AG09309 (cell line): ENCODE data around the gene ANKRD23.
A peak's percentile ranks its signal among the peaks of the same experiment; 100 is the strongest.

Experiments used
- DNase-seq: peaks from one replicate; pipeline ENCODE4 v3.0.0-alpha.2; 2010; ENCODE audit warnings: low read depth
- H3K4me3 ChIP-seq: 2 replicates; pipeline ENCODE4 v1.5.1; 2011; ENCODE audit warnings: mild to moderate bottlenecking, low read depth, low read length, moderate library complexity; ENCODE audit not compliant: control insufficient read depth
- TF ChIP-seq, protein P1 (sequence below): IDR thresholded peaks from 2 replicates; pipeline ENCODE4 v1.5.1; 2011; ENCODE audit warnings: mild to moderate bottlenecking, low read depth, low read length, inconsistent platforms; ENCODE audit not compliant: insufficient read depth, control insufficient read depth; ENCODE audit errors: missing control alignments

ANKRD23 gene

DNA sequence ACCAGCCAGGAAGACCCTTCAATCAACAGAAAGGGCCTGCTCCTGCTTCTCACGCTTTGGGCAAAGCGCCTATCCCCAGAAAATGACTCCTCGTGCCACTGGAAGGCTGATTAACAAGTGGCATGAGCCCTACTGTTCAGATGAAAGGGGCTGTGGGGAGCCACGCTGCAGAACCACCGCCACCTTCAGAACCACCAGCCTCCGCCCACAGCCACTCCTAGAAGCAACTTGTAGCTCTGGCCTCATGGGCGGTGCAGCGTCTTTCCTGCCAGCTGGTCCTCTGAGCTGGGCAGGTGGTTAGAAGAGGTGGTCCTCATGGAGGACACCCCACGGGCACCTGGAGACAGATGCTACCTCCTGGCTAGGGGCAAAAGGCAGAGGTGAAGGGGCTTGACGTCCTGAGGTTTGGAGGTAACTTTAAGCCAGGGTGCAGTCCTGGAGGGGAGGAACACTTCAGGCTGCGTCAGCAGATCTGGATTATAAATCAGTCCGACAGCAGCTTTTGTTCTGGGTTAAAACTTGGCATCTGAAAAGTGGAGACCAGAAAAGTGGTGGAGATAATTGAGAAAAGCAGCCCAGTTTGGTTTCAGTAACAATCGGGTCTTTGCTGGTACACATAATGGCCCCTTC lies 26.9 kb upstream of the ANKRD23 start:
- DNase-seq = no peak
- TF ChIP-seq, protein P1, sequence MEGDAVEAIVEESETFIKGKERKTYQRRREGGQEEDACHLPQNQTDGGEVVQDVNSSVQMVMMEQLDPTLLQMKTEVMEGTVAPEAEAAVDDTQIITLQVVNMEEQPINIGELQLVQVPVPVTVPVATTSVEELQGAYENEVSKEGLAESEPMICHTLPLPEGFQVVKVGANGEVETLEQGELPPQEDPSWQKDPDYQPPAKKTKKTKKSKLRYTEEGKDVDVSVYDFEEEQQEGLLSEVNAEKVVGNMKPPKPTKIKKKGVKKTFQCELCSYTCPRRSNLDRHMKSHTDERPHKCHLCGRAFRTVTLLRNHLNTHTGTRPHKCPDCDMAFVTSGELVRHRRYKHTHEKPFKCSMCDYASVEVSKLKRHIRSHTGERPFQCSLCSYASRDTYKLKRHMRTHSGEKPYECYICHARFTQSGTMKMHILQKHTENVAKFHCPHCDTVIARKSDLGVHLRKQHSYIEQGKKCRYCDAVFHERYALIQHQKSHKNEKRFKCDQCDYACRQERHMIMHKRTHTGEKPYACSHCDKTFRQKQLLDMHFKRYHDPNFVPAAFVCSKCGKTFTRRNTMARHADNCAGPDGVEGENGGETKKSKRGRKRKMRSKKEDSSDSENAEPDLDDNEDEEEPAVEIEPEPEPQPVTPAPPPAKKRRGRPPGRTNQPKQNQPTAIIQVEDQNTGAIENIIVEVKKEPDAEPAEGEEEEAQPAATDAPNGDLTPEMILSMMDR = no peak
- peak overlapping the region; percentile 99 for H3K4me3 ChIP-seq

DNA sequence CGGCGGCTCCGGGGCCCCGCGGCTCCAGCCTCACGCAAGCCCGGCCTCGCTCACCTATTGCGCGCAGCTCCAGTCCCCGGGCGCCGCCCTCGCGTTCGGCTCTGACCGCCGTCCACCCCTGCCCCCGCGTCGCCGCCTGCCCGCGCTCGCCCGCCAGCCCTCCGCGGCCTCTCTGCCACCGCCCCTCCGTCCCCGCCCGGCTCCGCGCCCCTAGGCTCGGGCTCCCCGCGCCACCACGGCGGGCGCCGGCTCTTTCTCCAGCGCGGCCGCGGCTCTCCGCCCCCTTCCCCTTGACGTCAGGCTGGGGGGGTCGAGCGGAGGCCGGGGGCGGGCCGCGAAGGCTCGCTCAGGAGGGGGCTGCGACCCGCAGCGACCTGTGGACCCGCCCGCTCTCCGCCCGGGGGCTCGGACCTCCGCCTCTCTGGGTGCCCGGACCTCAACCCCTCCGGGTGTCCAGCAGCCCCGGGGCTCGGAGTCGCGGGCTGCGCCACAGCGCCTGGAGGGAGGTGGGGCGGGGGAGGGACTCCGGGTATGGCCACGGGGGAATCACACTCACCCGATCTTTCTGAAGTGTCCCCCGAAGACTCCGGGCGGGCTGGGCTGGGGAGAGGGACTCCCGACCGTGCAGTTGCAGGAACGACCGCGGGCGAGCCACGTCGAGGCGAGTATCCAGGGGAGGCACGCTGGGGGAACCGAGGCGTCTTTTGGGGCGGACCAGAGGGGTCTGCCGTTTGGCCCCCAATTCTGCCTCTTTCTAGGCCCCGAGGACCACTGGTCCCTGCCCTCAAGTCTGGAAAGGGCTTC lies 26.2 kb upstream of the ANKRD23 start, which contains the start of gene SEMA4C:
SEMA4C (minus strand) TSS at position 259 of the 804 bp plus-strand sequence. CDS start 2,194 bp downstream, outside the sequence.
- H3K4me3 ChIP-seq = peak within 1 kb of the TSS; percentile 99
- no peak for DNase-seq
- TF ChIP-seq, protein P1 = no peak

DNA sequence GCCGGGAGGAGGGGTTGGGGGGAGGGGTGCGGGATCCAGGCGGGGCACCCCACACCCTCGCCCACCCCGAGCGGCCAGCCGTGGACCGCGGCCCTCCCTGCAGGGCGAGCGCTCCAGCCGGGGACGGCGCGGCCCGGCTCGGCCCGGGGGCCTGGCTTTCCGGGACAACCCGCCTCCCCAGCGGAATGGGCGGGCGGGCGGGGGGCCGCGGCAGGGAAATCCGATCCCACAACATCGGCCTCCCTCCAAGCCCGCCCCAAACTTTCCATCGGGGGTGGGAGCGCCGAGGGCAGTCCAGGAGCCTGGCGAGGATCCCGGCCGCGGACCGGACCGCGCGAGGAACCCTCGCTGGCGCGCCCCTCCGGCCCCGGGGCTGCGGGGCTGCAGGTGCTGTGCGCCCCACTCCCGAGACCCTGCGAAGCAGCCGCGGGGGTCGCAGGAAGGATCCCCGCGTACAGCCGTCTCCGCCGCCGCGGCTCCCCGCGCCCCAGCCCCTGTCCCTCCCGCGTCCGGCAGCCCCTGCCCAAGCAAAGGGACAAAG lies 25.5 kb upstream of the ANKRD23 start:
- TF ChIP-seq, protein P1 = no peak
- no peak for DNase-seq
- peak overlapping the region; percentile 99 for H3K4me3 ChIP-seq

DNA sequence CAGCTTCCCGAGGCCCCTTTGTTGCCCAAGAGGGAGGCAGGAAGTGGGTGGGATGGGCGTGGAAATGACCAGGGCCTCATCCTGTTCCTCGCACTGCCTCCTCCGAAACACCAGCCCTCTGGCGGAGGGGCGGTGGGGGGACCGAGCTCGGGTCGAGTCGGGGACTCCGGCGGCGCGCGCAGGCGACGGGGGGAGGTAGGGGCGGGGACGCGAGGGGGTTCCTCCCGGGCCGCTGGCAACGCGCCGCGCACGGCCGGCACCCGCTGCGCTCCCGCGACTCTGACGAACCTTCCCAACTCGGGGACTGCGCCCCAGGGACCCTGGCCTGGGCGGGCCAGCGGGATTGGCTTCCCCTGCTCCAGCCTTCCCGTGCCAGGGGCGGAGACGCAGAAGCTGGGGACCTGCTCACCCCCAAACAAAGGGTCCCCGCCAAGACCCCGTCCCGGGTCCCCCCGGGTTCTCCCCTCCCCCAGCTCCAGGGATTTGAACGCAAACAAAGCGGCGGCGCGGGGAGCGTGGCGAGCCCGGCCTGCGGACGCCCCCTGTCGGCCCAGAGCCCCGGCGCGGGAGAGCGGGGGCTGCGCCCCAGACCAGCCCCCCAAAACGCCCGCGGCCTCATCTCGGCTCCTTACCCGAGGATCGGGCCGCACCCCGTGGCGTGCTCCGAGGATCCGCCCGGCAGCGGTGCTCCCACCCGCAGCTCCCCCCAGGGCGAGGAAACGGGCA lies 24.9 kb upstream of the ANKRD23 start:
- peak; percentile 62 for DNase-seq
- H3K4me3 ChIP-seq = peak overlapping the region; percentile 99
- TF ChIP-seq, protein P1 = peak; percentile 38

DNA sequence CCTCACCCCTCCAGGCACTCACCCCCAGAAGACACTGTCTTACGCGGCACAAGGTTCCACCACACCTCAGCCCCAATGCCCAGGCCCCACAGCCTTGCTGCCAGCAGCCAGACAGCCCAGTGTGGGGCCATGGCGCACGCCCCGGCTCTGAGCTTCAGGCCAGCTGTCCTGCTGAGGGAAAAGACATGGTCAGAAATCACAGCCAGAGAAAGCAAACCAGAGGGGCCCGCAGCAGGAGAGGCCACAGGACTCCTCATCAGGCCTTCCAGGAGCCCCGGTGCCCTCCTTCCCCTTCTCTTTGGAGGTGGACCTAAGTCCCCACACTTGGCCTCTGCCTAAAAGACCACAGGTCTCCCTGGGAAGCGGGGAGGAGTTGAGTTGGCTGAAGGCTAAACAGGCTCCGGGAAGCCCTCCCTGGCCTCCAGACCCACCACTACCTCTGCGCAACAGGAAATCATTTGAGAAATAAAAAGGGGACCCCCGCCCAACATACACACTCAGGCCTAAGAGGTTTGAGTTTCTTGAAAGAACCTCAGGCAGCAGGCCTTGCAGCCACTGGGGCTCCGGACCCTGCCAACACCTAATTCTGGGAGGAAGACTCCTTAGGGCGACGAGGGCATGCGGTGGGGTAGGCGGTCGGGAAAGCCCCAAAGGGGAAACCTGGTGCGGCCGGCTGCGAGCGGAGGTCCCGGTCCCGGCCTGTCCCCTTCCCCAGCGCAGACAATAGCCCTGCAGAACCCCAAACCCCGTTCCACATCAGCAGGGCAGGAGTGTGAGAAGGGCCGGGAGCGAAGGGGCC lies 24.1 kb upstream of the ANKRD23 start:
- no peak for DNase-seq
- H3K4me3 ChIP-seq = peak overlapping the region; percentile 99
- TF ChIP-seq, protein P1 = no peak

DNA sequence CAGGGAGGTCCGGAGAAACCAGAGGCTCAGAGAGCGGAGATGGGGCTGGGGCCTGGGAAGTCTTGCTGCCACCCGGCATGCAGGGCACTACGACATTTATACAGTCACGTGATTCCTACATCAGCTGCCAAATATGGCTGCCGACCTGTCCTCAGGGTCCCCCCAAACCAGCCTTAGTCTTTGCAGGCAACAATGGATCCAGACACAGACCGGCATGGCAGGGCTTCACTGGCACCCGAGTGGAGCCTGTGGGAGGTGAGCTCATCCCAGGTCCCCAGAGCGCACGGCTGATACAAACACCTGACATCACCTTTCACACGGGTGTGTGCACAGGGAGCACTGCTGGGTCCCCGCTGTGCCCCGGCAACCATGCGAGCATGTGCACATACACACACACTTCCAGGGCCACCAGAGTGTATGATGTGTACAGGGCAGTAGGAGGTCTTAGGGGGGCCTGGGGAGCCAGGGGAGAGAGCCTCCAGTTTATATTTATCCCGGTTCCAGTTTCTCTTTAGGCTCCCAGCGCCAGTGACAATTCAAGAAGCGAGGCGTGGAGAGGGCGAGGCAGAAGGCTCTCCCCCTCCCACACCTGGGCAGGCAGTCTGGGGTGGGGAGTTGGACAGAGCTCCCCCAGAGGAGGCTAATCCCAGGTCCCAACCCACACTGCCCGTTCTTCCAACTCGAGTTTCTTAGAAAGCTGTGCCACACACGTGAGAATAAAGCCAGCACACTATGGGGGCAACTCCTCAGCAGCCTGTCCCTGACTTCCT lies 23.4 kb upstream of the ANKRD23 start:
- peak overlapping the region; percentile 99 for H3K4me3 ChIP-seq
- TF ChIP-seq, protein P1 = no peak
- no peak for DNase-seq
